Spinal cord (tissue), 10 donors: ENCODE results near the gene SOS2. TPM values are rescaled to one million over a fixed set of nuclear protein-coding genes. Genes with fewer than 3 reads are reported as not detected.

Experiments used
- DNase-seq, 6 donors: peaks; one replicate each; pipeline versions ENCODE4 v3.0.0 to v3.0.0-alpha.2; 2013 to 2015; ENCODE audit warnings: low spot score in 6 of 6, low read depth in 4 of 6
- H3K27ac ChIP-seq: one replicate; pipeline ENCODE4 v1.5.1; 2013; ENCODE audit warnings: low read depth, low read length, control low read depth
- H3K27me3 ChIP-seq: one replicate; pipeline ENCODE4 v1.6.1; 2013; ENCODE audit warnings: low read length; ENCODE audit not compliant: control insufficient read depth, insufficient read depth
- H3K36me3 ChIP-seq: one replicate; pipeline ENCODE4 v1.6.1; 2013; ENCODE audit warnings: low read length; ENCODE audit not compliant: control insufficient read depth, insufficient read depth
- H3K4me1 ChIP-seq: one replicate; pipeline ENCODE4 v1.6.1; 2013; ENCODE audit warnings: low read length; ENCODE audit not compliant: control insufficient read depth, insufficient read depth
- H3K4me3 ChIP-seq: one replicate; pipeline ENCODE4 v1.5.1; 2013; ENCODE audit warnings: low read depth, low read length, control low read depth
- H3K9me3 ChIP-seq: one replicate; pipeline ENCODE4 v1.6.1; 2013; ENCODE audit warnings: low read length; ENCODE audit not compliant: control insufficient read depth, insufficient read depth
- WGBS: methylation state at CpG from one replicate; pipeline ENCODE4 v1.1.5; 2013; ENCODE audit warnings: missing lambda C conversion rate; ENCODE audit not compliant: insufficient coverage; 5-methylcytosine and 5-hydroxymethylcytosine counted together
- polyA plus RNA-seq, 2 donors: library from polyadenylated mRNA; unstranded; fragments of 120-200 nt; gene quantifications; one replicate each; pipeline ENCODE4 v1.2.1, GENCODE V29; 2013; ENCODE audit not compliant: insufficient read length in 2 of 2
- total RNA-seq, 2 donors: library from RNA; depleted of rRNA in 1 of 2; stranded (reverse); fragments of 120-200 nt in 1 of 2; fragments of >200 nt in 1 of 2; gene quantifications; one replicate each; pipeline versions ENCODE4 v1.2.3 to v1.2.4, GENCODE V29; 2013 to 2014
- donor health status: healthy.

The SOS2 gene
- total and polyA plus RNA-seq, 4 donors, result 29.6 to 60.2 (median 37.5) TPM

DNA sequence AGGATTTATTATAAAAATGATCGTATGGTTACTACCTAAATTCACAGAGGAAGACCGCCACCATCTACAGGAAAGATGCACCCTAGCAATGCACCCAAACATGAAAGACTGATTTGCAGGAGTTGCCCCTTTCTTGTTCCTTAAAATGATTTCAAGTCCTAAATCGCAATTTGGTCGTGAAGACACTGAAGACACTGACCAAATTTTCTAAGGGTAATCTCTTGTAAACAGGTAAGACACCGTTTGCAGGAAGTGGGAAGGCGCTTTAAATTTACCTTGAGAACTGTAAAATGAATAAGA, 1.0 kb downstream of the SOS2 start:
- WGBS, result 0% methylated on average over 1 of the region's 6 CpGs
- peak overlapping the region; percentile 81 for H3K4me3 ChIP-seq
- peak overlapping the region; percentile 89 for H3K27ac ChIP-seq
- DNase-seq, result peak in 2 of 6 donors; percentile 26 to 50
- H3K9me3 ChIP-seq, result no peaks in the 10 kb centered on the region
- H3K4me1 ChIP-seq, result peaks cover 7% of the 10 kb centered on the region
- H3K27me3 ChIP-seq, result no peaks in the 10 kb centered on the region
- H3K36me3 ChIP-seq, result no peaks in the 10 kb centered on the region

DNA sequence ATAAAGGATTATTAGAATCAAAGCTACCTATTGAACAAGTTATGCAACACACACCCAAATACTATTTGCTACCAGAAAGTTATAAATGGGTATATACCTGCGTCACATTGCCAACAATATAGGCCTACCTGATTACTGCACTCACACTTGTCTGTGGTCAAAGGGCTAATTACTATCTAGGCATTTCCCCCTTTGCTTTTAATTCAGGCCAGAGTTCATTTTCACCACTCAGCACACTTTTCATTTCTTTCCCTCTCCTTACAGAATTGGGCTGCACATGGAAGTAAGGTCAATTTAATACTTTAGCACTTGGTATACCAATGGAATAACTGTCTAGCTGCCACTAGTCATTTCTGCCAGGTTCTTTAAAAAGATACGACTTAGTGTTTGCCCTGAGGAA, 1.7 kb downstream of the SOS2 start:
- H3K4me1 ChIP-seq, result peaks cover 7% of the 10 kb centered on the region
- WGBS, result no CpG with 5 or more reads among the region's 2 CpGs
- H3K27ac ChIP-seq, result no peak overlapping the region
- H3K27me3 ChIP-seq, result no peaks in the 10 kb centered on the region
- peak overlapping the region; percentile 81 for H3K4me3 ChIP-seq
- H3K36me3 ChIP-seq, result no peaks in the 10 kb centered on the region
- DNase-seq, result no peak
- no peaks in the 10 kb centered on the region for H3K9me3 ChIP-seq

DNA sequence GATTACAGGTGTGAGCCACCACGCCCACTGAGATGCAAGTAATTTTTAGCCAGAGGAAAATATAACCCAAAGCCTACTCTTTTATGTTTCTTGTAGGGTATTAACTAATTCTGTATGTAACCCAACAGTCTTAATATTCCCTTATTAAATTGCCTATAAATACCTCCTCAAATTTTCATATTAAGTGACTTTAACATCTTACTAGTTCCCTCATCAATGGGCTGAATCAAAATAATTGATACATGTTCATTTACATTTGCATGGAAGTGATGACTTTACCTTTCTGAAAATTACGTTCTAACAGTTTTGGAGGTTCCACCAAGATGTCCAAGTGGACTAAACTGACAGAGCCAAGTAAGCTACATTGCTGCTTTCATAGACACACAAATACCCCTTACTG, 3.1 kb downstream of the SOS2 start:
- Histone ChIP-seq H3K4me3 (no peak overlapping the region), H3K27me3 (no peaks in the 10 kb centered on the region), H3K27ac (no peak overlapping the region), H3K4me1 (peaks cover 7% of the 10 kb centered on the region), H3K36me3 (no peaks in the 10 kb centered on the region), H3K9me3 (no peaks in the 10 kb centered on the region)
- DNase-seq, result no peak
- WGBS, result no CpG with 5 or more reads among the region's 2 CpGs

DNA sequence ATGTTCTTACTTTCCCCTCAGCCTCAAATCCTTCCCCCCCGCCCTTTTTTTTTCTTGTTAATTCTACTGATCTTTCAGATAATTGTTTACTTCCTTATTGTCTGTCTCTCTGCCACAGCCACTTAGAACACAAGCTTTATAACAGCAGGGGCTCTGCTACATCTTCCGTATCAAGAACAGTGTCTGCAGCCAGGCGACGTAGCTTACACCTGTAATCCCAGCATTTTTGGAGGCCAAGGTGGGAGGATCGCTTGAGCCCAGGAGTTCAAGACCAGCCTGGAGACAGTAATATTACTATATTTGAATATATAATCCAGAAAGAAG, 5.4 kb downstream of the SOS2 start:
- peak overlapping the region; percentile 25 for H3K27ac ChIP-seq
- H3K9me3 ChIP-seq, result no peaks in the 10 kb centered on the region
- no peaks in the 10 kb centered on the region for H3K27me3 ChIP-seq
- WGBS, result 40% methylated on average over 1 of the region's 5 CpGs
- peak in 1 of 6 donors; percentile 57 for DNase-seq
- no peaks in the 10 kb centered on the region for H3K36me3 ChIP-seq
- H3K4me1 ChIP-seq, result peaks cover 4% of the 10 kb centered on the region
- H3K4me3 ChIP-seq, result no peak overlapping the region

DNA sequence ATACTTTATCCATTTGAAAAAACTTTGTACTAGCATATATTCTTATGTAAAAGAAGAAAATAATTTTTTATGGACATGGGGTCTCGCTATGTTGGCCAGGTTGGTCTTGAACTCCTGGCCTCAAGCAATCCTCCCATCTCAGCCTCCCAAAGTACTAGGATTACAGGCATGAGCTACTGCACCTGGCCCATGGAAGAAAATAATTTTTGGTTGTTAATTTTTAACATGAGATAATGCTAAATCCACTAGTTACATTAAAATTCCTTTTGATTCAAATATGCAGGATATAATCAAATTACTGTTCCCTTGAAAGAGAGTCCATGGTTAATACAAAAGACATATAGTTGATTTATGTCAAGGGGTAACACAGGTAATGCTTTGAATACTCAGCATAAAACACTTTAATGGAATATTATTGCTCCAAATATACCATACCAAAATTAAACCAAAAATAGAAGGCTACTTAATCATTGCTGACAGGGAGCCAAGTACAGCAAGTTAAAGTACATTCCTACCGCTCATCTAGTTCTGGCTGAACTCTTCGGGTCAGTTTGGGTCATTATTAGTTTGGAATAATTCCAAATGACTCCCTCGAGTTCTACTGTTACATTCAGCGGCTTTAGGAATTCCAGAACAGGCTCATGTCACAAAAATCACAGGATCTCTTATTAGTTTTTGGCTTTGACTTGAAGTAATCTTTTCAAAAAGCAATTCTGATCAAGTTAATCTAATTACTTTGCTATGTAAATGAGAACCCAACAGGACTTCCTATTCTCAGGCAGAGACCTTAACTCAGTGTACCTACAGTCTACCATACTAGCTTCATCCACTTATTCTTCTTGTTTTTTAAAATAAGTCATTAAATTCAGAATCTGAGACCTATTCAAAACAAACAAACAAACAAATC, 6.1 kb downstream of the SOS2 start:
- peak in 2 of 6 donors; percentile 46 to 62 for DNase-seq
- H3K27me3 ChIP-seq, result no peaks in the 10 kb centered on the region
- no peaks in the 10 kb centered on the region for H3K36me3 ChIP-seq
- H3K4me1 ChIP-seq, result peaks cover 4% of the 10 kb centered on the region
- H3K27ac ChIP-seq, result no peak overlapping the region
- WGBS, result no CpG with 5 or more reads among the region's 5 CpGs
- no peak overlapping the region for H3K4me3 ChIP-seq
- no peaks in the 10 kb centered on the region for H3K9me3 ChIP-seq

DNA sequence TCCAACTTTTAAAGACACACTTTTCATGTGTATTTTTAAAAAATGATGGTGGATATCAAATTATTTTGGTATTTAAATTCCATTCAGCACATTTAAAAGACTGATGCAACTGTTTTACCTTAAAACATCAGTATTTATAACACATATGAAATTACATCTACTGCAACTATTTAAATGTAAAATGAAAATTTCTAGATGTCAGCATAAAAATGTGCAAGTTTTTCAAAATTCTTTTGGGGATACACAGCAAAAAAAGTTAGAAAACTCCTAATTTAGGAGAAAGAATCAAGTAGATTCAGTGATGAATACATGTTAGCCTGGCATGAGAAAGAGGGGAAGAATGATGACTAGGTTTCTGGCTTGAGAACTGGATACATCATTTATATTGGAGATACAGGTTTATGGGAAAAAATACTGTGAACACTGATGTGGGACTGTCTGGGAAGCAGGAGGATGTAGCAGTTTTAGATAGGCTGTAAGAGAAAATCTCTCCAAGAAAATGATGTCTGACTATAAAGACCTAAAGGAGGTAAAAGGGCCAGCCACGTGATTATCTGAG, 9.2 kb downstream of the SOS2 start:
- no peak for DNase-seq
- 80% methylated on average over 1 of the region's 1 CpG for WGBS
- no peaks in the 10 kb centered on the region for H3K27me3 ChIP-seq
- no peaks in the 10 kb centered on the region for H3K9me3 ChIP-seq
- H3K27ac ChIP-seq, result no peak overlapping the region
- H3K36me3 ChIP-seq, result no peaks in the 10 kb centered on the region
- H3K4me1 ChIP-seq, result peaks cover under 1% of the 10 kb centered on the region
- no peak overlapping the region for H3K4me3 ChIP-seq

DNA sequence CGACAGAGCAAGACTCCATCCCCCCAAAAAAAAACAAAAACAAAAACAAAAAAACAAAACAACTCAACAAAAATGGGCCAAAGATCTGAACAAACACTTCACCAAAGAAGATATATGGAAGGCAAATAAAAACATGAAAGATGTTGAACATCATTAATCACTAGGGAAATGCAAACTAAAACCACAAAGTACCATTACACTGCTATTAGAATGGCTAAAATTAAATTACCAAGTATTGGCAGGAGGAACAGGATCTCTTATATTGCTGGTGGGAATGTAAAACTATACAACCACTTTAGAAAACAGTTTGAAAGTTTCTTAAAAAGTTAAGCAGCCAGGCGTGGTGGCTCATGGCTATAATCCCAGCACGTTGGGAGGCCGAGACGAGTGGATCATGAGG, 12.9 kb downstream of the SOS2 start:
- DNase-seq, result no peak

DNA sequence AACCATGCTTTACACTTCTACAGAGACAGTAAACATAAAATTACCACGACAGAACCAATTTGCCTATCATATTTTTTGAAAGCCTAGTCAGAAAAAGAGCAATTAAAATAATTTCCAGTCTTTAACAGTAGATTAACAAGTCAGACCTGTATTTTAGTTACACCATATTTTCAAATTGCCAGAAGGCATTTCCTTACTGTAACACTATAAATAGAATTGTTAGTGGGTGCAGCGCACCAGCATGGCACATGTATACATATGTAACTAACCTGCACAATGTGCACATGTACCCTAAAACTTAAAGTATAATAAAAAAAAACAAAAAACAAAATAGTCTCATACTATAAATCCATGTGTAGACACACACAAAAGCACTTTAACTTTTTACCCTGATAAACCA, 16.0 kb downstream of the SOS2 start:
- Histone ChIP-seq H3K27ac (no peak overlapping the region), H3K4me1 (no peaks in the 10 kb centered on the region), H3K27me3 (no peaks in the 10 kb centered on the region), H3K4me3 (no peak overlapping the region), H3K9me3 (no peaks in the 10 kb centered on the region), H3K36me3 (no peaks in the 10 kb centered on the region)
- WGBS, result no CpG with 5 or more reads among the region's 2 CpGs
- DNase-seq, result no peak

More for the DNA sequence above, 12.9 kb downstream of the SOS2 start:
- no peaks in the 10 kb centered on the region for H3K9me3 ChIP-seq
- no peaks in the 10 kb centered on the region for H3K36me3 ChIP-seq
- WGBS, result 100% methylated on average over 4 of the region's 5 CpGs
- H3K4me3 ChIP-seq, result no peak overlapping the region
- H3K27ac ChIP-seq, result no peak overlapping the region
- H3K27me3 ChIP-seq, result no peaks in the 10 kb centered on the region
- no peaks in the 10 kb centered on the region for H3K4me1 ChIP-seq

DNA sequence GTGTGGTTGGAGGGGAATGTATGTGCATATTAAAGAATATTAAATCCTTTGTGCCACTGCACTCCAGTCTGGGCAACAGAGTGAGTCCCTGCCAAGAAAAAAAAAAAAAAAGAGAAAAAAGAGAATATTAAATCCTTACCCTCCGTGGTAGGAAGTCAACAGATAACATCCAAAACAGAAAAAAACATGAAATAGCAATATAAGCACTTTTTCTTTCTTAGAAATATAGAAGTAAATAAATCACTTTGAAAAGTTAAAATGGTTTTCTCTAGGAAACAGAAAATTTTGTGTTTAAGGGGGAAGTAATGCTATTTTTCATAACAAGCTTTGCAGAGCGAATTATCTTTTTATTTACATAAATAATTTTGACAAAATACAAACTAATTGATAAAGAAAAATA, 17.6 kb downstream of the SOS2 start:
- no peaks in the 10 kb centered on the region for H3K9me3 ChIP-seq
- H3K27ac ChIP-seq, result no peak overlapping the region
- no peaks in the 10 kb centered on the region for H3K4me1 ChIP-seq
- WGBS, result no CpG with 5 or more reads among the region's 2 CpGs
- H3K36me3 ChIP-seq, result no peaks in the 10 kb centered on the region
- no peak overlapping the region for H3K4me3 ChIP-seq
- no peak for DNase-seq
- H3K27me3 ChIP-seq, result no peaks in the 10 kb centered on the region

DNA sequence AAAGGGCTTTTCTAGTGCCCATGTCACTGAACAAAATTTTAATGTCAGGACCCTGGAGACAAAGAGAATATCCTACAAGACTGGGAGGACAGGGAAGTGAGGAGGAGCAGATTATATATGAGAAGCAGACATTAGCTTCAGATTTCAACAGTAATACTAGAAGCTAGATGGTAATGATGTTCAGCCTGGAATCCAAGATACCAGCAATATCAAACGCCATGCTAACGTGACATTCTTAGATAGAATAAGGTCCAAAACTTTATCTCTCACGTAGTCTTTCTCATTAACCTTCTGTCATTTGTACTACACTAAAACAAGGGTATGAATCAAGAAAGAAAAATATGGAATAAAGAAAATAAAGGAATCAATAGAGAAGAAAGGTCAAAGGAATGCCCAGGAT, 18.7 kb downstream of the SOS2 start:
- no CpG with 5 or more reads among the region's 3 CpGs for WGBS
- no peak for DNase-seq
- Histone ChIP-seq H3K4me1 (no peaks in the 10 kb centered on the region), H3K36me3 (no peaks in the 10 kb centered on the region), H3K27me3 (no peaks in the 10 kb centered on the region), H3K9me3 (no peaks in the 10 kb centered on the region), H3K4me3 (no peak overlapping the region), H3K27ac (no peak overlapping the region)
